NCI-H146 (cell line): Measurements from ENCODE around the gene DCLK2.
"Not testable (repeated sequence)": the region's sequence is repeated elsewhere in the genome, so short reads cannot be mapped to it uniquely, and the experiment has no call there.

Experiments
- DNase-seq: peaks from one replicate; lab custom pipeline; 2025; lab: John Stamatoyannopoulos, UW

Gene DCLK2

DNA sequence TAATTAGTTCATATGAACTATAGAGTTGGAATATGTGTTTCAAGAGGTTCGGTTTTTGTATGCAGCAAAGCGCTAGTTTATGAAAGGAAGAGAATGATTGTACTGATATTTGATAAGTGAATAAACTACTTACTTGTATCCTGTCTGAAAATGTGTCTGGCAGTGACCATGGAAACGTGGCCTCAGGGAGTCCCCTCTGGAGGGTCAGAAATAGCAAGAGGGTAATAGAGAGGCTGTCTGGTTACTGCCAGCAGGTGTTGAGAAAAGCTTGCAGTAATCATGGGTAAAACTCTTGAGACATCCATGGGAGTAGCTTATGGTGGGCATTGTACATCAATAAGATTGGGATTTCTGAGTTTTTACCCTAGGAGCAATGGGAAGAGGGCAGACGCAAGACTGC lies 77.1 kb downstream of the DCLK2 start:
- DNase-seq = peak; percentile 52

GRCh38 chr4:150156543-150156942 lies 78.3 kb downstream of the DCLK2 start:
- DNase-seq = no peak

DNA sequence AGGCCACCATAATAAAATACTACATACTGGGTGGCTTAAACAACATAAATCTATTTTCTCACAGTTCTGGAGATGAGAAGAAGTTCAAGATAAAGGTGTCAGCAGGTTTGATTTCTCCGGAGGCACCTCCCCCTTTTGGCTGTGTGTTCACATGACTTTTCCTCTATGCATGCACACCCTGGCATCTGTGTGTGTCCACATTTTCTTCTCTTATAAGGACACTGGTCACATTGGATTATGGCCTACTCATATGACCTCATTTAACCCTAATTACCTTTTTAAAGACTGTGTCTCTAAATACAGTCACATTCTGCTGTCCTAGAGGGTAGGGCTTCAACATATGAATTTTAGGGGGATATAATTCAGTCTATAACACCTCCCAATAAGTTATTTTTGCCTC lies 79.8 kb downstream of the DCLK2 start:
- DNase-seq = no peak

DNA sequence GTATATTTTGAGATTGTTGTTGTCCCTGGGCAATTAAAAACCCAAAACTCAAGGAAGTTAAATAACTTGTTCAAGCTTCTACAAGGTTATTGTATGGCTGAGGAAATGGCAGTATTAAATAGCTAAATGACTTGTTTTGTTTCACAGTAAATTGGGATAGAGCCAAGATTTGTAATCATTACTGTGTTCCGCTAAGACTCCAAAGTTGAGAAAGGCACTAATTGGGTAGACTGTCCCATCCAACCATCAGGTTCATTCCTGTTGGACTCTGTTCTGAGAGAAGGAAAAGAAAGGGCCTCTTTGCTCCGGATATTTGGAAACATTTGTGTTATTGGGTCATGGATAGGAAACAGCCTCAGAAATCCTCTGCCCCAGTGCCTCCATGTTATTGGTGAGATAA lies 82.2 kb downstream of the DCLK2 start:
- no peak for DNase-seq

GRCh38 chr4:150161109-150161508 lies 82.9 kb downstream of the DCLK2 start:
- DNase-seq = no peak

DNA sequence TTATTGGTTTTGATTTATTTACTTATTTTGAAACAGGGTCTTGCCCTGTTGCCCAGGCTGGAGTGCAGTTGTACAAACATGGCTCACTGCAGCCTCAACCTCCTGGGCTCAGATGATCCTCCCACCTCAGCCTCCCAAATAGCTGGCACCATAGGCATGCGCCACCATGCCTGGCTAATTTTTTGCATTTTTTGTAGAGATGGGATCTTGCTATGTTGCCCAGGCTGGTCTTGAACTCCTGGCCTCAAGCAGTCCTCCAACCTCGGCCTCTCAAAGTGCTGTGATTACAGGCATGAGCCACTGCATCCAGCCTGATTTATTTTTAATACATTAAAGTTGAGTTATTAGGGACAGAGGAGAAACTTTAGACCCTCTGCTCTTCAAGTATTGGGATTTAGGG lies 83.8 kb downstream of the DCLK2 start:
- DNase-seq = not testable (repeated sequence)

- DNase-seq = no peak
Observed at GRCh38 chr4:150164055-150164454, 85.8 kb downstream of the DCLK2 start.

GRCh38 chr4:150164956-150165629 lies 86.8 kb downstream of the DCLK2 start:
- no peak for DNase-seq

GRCh38 chr4:150167054-150167453 lies 88.8 kb downstream of the DCLK2 start:
- DNase-seq = no peak

- DNase-seq = no peak
Observed at GRCh38 chr4:150173432-150173861, 95.2 kb downstream of the DCLK2 start.

- no peak for DNase-seq
Observed at GRCh38 chr4:150173982-150174398, 95.7 kb downstream of the DCLK2 start.

DNA sequence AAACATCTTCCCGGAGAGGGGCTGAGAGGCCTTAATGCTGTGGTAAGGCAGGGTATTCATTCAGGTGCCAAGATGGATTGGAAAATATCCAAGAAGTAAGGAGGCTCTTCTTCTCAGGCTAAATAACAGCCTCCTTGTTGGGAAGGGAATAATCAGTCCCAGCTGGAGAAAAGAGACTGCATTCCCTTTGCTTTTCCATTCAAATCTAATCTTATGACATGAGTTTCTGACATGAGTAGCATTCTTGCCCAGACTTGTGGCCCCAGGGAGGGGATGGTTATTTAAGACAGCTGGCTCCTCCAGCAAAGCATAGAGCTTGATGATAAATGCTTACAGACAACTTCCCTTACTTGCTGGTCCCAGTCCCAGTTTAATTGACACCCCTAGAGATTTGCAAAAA lies 98.3 kb downstream of the DCLK2 start:
- no peak for DNase-seq

DNA sequence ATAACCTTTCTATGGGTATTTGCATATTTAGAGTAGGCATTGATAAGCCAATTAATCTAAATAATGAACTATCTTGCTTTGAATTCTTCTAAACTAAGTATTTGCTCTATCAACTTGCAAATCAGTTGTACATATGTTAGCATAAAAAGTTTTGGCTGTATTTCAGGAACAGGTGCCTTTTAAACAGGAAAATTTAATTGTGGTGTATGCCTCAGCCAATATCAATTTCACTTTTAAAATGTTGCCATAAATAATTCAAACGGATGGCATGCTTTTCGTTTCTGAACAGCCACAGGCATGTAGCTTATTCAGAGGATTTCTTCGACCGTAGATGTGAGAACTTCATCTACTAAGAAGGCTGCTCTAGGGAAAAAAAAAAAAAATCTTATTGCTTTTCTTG lies 99.9 kb downstream of the DCLK2 start:
- DNase-seq = no peak

- DNase-seq = peak; percentile 13
Observed at GRCh38 chr4:150181536-150181935, 103.3 kb downstream of the DCLK2 start.

DNA sequence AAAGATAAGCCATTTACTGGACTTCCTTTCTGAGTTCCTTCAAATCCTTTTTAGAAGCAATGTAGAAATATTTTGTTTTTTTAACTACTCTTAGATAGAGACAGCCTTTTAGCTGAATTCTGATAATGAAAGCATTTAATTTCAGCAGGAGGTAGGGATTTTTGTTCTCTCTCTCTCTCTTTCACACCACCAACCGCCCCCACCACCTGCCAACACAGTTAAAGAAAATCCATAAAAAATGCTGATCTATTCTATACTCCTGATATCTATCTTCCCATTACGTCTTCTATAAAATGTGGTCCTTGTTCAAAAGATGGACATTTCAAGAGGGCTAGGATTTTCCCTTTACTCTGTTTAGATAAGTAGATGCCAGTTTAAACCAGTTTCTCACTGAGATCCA lies 104.5 kb downstream of the DCLK2 start:
- DNase-seq = no peak

- DNase-seq = not testable (repeated sequence)
Observed at GRCh38 chr4:150185033-150185432, 106.8 kb downstream of the DCLK2 start.

DNA sequence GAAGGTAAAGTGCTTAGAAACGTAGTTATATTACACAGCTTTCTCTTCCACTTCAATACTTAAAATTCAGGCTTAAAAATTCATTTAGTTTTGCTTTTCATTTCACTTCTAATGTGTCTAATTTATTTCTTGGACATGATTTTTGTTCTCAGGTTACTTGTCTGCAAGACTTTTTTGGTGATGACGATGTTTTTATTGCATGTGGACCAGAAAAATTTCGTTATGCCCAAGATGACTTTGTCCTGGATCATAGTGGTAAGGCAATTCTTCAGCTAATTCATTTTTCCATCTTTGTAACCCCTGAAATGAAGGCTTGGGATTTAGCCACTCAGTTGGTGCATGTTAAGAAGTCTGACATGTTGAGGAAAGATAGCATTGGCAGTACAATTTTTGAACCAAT lies 114.7 kb downstream of the DCLK2 start:
- DNase-seq = no peak

- DNase-seq = not testable (repeated sequence)
Observed at GRCh38 chr4:150197256-150197655, 119.0 kb downstream of the DCLK2 start.

GRCh38 chr4:150199056-150199455 lies 120.8 kb downstream of the DCLK2 start:
- no peak for DNase-seq

GRCh38 chr4:150205016-150205415 lies 126.8 kb downstream of the DCLK2 start:
- DNase-seq = no peak

GRCh38 chr4:150206265-150206664 lies 128.0 kb downstream of the DCLK2 start:
- no peak for DNase-seq

DNA sequence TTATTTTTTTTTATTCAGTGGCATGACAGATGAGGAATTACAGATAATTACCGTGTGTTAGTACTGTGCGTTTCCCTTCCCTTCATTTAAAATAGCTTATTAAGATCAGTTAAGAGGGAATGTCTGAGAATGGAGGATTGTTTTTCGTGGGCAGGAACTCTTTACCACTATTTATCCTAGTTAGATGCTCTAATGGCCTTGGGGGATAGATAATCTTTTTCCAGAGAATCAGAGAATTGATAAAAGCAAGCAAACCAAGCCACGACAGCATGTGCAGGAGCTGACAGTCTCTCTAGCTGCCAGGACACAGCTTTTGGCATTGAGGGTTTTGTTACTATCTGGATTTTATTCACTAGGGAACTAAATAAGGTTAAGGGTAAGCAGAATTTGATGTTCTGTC lies 128.7 kb downstream of the DCLK2 start:
- no peak for DNase-seq

DNA sequence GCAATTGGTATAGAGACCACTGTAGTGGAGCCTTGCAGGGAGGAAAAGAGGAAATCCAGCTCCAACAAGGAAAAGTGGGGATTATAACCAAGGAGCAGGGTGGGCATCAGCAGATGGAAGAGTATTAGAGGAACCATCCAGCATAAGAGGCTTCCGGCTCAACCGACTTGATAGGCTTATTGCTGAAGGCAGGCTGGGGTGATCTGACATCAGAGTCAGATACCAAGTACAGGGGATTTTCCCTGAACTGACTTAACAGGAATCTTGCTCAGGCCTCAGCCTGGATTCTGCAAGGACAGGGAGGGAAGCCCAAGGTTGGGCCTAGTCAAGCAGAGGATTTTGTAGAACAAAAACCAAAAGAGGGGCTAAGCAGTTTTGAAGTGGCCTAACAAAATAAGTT lies 129.6 kb downstream of the DCLK2 start:
- DNase-seq = no peak

DNA sequence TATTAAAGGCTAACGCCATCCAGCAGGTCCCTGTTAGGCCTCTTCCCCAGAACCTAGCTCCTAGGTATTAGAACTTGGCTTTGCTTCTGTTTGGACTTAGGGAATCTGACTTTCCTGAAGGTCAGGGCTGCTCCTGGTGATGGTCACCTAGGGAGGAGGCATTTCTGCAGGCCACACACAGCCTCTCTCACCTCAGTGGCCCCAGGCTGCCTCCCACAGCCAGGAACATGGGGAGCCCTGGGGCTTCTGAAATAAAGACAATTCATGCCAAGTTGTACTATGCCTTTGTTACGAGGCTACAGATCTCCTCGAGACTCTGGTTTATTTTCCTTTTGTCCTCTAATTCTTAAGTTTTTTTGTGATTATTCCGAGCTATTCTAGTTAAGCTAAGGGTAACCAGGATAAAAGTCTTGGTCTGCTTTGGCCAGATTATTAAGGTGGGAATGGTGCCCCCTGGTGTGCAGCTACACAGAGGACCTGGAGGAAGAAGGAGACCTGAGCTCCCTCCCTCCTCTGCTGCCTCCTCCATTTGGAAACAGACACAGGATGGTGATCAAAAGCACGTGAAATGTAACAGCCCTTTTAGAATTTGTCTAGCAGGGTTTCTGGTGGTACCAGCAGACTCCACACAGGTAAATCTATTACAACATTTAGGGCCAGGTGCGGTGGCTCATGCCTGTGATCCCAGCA lies 131.0 kb downstream of the DCLK2 start:
- DNase-seq = peak; percentile 15
